Activated naive CD4-positive, alpha-beta T cell treated with Interleukin-2 at 50 U/mL for 16 hours (primary cell): ENCODE results near the gene CATSPERZ.
"Not testable (repeated sequence)": the region's sequence is repeated elsewhere in the genome, so short reads cannot be mapped to it uniquely, and the experiment has no call there.

Source experiments
- DNase-seq: peaks from one replicate; pipeline ENCODE4 v3.0.0-alpha.2; 2020

The CATSPERZ gene

DNA sequence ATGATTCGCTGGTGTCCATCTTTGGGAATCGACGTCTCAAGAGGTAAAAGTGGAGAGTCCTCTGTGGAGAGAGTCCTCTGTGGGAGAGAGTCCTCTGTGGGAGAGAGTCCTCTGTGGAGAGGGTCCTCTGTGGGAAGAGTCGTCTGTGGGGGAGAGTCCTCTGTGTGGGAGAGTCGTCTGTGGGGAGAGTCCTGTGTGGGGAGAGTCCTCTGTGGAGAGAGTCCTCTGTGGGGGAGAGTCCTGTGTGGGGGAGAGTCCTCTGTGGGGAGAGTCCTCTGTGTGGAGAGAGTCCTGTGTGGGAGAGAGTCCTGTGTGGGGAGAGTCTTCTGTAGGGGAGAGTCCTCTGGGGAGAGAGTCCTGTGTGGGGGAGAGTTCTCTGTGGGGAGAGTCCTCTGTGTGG is 20.9 kb downstream of the CATSPERZ start:
- no peak for DNase-seq

DNA sequence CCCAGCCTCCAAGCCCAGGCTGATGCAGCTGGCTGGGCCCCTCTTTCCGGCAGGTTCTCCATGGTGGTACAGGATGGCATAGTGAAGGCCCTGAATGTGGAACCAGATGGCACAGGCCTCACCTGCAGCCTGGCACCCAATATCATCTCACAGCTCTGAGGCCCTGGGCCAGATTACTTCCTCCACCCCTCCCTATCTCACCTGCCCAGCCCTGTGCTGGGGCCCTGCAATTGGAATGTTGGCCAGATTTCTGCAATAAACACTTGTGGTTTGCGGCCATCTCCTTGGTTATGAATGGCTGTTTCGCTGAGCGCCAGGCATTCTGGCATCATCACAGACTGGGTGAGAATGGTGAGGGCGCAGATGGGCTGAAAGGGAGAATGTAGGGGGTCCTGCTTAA is 21.4 kb downstream of the CATSPERZ start:
- DNase-seq, result no peak

DNA sequence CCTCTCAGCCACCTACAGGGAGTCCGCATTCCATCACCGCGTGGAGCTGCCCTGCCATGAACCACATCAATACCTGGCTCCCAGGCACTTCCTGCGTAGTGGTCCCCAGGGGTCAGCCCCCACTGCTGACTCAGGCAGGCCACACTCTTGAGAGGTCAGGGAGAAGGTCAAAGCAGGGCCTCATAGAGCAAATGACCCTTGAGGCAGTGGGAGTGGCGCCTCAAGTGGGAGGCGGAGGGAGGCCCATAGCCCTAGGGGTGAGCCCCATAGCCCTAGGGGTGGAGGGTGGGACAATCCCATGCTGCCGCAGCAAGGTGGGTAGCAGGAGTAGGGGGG is 22.7 kb downstream of the CATSPERZ start:
- no peak for DNase-seq

DNA sequence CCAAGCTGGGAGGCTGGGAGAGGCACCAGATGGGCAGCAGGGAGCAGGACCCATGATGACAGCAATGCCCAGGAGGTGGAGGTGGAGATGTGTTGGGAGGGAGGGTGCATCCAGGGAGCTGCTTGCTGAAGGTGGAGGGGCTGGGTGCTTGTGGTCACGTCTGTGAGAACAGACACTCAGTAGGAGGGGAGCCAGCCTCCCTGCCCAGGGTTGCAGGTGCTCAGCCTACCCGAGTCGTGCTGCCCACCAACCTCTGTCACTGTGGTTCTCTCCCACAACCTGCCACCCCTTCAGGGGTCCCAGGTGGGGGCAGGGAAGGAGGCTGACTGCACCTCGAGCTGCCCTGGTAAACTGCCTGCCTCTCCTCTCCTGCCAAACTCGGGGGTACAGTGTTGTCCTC is 23.2 kb downstream of the CATSPERZ start:
- DNase-seq, result no peak

- DNase-seq, result not testable (repeated sequence)
Measured at GRCh38 chr11:64323984-64324383, 23.8 kb downstream of the CATSPERZ start.

DNA sequence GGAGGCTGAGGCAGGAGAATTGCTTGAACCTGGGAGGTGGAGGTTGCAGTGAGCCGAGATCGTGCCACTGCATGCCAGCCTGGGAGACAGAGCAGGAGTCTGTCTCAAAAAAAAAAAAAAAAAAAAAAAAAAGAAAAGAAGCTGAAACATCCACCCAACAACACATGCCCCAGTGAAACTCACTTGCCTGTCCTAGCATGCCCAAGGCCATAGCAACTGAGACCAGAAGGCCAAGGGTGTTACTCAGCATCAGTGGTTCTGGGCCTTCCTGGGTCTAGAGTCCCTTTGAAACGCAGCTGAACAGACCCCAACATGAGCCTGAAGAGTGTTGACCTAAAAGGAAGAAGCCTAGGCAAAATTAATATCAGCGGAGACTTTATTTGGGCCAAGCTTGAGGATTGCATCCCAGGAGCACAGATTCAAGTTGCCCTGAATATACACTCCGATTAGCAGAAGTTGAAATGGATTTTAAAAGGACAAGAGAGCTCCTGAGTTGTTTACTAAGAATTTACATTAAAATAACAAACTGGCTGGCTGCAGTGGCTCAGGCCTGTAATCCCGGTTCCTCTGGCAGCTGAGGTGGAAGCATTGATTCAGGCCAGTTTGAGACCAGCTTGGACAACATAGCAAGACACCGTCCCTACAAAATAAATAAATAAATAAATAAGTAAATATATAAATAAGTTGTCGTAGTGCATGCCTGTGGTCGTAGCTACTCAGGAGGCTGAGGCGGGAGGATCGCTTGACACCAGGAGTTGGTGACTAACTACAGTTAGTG is 24.7 kb downstream of the CATSPERZ start:
- no peak for DNase-seq

DNA sequence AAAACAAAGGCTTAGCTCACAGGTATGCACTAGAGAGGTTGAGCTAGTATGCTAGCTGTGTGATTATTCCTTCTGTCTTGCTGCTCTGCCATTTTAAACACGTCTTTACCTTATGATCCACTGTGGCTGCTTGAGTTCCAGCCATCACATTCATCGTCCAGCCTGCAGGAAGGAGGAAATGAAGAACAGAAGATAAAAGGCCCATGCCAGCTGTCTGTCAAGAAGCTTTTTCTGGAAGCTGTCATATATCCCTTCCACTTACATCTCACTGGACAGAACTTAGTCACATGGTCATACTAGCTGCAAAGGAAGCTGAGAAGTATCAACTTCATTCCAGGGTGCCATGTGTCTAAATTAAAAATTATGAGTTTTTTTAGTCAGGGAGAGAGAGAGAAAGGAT is 27.2 kb downstream of the CATSPERZ start:
- no peak for DNase-seq

GRCh38 chr11:64327993-64328392 is 27.8 kb downstream of the CATSPERZ start:
- DNase-seq, result no peak

DNA sequence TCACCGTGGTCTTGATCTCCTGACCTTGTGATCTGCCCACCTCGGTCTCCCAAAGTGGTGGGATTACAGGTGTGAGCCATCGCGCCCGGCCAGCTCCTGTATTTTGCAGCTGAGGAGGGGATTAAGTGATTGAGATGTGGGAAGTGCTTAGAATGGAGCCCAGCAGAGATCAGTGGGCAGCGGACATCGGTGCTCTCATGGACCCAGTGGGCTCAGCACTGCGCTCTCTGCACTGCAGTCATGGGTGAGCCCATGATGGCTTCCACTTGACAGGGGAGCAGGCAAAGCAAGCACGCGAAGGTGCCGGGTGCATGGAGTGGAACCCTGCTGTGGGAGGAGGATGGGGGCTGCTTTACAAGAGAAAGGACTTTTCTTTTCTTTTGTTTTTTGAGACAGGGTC is 30.7 kb downstream of the CATSPERZ start:
- DNase-seq, result no peak

GRCh38 chr11:64331569-64332371 is 31.6 kb downstream of the CATSPERZ start:
- peak; percentile 74 for DNase-seq

DNA sequence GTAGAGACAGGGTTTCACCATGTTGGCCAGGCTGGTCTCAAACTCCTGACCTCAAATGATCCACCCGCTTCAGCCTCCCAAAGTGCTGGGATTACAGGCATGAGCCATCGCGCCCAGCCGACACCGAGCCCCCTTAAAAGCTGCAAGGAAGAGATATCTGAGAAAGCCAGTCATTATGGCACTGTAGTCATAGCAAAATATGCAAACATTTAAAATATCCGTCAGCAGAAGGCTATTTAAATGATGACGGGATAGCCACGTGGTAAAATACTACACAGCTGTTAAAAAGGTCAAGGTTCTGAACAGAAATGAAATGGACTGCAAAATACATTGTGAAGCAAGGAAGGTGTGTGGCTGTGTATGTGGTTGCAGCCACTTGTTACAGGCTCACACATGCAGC is 33.4 kb downstream of the CATSPERZ start:
- DNase-seq, result no peak

- no peak for DNase-seq
Measured at GRCh38 chr11:64334764-64335735, 34.9 kb downstream of the CATSPERZ start.

DNA sequence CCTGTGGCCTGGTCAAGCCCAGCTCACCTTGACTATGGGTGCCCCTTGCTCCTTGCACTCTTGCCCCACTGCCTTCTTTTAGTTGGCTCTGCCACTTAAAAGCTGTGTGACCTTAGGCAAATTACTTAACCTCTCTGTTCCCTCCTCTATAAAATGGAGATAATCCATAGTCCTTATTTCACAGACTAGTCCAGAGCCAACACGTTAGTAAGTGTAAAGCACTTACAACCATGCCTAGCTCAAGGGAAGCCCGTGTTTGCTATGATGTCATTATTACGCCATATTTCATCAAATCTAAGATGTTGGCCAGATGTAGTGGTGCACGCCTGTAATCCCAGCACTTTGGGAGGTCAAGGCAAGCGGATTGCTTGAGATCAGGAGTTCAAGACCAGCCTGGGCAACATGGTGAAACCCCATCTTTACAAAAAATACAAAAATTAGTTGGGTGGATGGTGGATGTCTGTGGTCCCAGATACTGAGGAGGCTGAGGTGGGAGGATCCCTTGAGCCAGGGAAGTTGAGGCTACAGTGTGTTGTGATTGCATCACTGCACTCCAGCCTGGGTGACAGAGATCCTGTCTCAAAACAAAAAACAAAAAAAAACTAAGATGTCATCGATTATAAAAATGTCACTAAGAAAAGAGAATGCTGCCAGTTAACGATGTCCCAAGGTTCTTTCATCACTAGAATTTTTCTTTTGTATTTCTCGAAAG is 37.5 kb downstream of the CATSPERZ start:
- DNase-seq, result no peak

GRCh38 chr11:64338716-64339115 is 38.6 kb downstream of the CATSPERZ start:
- no peak for DNase-seq

DNA sequence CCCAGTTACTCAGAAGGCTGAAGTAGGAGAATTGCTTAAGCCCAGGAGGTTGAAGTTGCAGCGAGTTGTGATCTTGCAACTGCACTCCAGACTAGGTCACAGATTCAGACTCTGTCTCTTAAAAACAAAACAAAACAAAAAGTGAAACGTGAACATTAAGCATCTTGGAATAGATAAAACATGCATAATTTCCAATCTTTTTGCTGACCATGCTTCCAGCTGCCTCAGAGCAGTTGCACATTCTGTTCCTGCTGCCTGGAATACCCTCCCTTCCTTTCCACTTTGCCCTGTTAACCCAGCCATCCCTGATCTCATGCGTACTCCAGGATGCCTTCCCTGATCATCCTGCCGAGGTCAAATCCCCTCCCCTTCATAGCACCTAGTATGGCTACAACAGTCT is 39.1 kb downstream of the CATSPERZ start:
- no peak for DNase-seq

DNA sequence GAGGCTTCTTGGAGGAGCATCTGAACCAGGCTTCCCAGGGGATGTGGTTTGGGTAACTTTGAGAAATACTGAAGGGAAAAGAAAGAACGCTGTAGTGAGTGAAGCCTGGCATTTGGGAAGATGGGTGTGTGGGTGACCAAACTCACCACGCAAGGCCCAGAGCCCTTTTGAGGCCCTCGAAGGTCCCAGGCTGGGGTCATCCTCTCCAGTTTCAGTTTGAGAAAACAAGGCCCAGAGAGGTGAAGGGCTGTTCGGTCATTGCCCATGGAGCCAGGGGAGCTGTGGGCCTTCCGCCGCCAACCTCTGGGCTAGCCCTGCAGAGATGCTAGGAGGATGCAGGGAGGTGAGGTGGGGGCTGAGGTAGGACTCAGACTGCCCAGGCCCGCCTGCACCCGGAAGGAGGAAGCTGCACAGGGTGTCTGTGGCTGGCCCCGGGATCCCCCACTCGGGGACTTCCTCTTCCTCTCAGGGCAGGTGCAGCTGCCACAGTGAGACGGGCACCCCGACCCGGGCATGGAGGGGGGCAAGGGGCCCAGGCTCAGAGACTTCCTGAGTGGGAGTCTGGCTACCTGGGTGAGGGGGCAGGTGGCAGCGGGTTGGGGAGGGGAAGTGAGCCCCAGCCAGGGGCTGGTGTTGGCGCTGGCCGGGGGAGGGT is 39.7 kb downstream of the CATSPERZ start, which contains the start of gene CCDC88B:
CCDC88B (plus strand) TSS at position 451 of the 655 bp plus-strand sequence; CDS start at position 514, 63 bp downstream.
- peak; percentile 84 for DNase-seq

DNA sequence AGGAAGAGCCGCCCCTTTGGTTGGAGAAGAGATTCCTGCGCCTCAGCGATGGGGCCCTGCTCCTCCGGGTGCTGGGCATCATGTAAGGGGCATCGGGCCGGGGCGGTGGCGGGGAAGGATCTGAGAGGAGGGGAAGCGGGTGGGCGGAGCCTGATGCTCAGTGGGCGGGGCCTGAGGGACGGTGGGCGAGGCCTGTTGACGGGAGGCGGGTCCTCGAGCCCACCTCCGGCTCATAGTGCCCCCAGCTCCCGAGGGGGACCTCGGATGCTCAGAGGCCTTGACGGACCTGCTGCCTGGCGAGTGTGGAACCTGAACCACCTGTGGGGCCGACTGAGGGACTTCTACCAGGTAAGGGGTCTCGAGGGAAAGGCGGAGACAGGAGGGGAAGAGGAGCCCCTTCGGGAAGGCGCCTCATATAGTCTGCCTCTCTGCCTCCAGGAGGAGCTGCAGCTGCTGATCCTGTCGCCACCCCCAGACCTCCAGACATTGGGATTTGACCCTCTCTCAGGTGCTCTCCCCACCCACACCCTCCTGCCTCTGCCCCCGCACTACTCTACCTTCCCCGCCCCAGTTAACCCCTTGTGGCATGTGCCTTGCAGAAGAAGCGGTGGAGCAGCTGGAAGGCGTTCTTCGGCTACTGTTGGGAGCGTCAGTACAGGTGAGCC is 40.6 kb downstream of the CATSPERZ start:
- peak; percentile 76 for DNase-seq

DNA sequence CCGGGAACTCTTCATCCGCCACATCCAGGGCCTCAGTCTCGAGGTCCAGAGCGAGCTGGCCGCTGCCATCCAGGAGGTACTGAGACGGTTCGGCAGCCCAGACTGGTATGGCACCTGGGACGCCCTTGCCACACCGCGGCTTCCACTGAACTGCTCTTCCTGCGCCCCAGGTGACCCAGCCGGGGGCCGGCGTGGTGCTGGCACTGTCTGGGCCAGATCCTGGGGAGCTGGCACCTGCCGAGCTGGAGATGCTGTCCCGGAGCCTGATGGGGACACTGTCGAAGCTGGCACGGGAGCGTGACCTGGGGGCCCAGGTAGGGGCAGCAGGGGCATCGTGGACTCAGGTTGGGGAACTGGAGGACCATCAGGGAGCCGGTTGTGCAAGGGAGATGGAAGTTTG is 41.3 kb downstream of the CATSPERZ start:
- DNase-seq, result no peak

GRCh38 chr11:64341851-64342791 is 42.0 kb downstream of the CATSPERZ start:
- DNase-seq, result peak; percentile 92
